ENCODE data around the gene ZNF473. TPM values are rescaled to one million over a fixed set of nuclear protein-coding genes. Genes with fewer than 3 reads are reported as not detected.
A peak's percentile ranks its signal among the peaks of the same experiment; 100 is the strongest.

Gene ZNF473
- total RNA-seq, 2 donors from 2014 or later = 13.2 to 19.7 TPM

DNA sequence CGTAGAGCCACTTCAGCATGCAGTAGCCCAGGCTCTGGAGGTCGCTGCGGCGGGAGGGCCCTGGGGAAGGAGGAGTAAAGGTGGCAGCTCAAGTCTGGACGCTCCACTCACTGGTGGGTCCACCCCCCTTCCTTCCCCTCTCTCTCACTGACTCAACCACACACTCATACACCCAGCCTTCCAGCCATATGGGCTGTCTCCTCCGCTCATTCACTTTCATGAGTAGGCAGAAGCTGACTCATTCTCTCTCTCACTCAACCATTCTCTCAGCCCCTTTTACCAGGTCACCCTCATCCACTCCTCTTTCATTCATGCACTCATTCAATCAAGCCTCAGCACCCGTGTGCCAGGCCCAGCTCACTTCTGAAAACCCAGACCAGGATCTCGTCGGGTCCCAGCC lies 37.4 kb upstream of the ZNF473 start:
- H3K4me1 Mint-ChIP-seq (ENCODE audit: low read depth) = peaks cover 32% of the 10 kb centered on the region
- H3K36me3 Mint-ChIP-seq (ENCODE audit: insufficient read depth in 2 of 2) = peaks cover 5 to 11% of the 10 kb centered on the region in 2 donors
- H3K27ac Mint-ChIP-seq = no peak overlapping the region
- DNase-seq = peak; percentile 28 to 47
- no peak overlapping the region for H3K4me3 Mint-ChIP-seq
- peak; percentile 74 to 83 for ATAC-seq (replicated peaks in 1 of 2)
- no peaks in the 10 kb centered on the region for H3K27me3 Mint-ChIP-seq (ENCODE audit: low read depth)
- H3K9me3 Mint-ChIP-seq = no peaks in the 10 kb centered on the region

DNA sequence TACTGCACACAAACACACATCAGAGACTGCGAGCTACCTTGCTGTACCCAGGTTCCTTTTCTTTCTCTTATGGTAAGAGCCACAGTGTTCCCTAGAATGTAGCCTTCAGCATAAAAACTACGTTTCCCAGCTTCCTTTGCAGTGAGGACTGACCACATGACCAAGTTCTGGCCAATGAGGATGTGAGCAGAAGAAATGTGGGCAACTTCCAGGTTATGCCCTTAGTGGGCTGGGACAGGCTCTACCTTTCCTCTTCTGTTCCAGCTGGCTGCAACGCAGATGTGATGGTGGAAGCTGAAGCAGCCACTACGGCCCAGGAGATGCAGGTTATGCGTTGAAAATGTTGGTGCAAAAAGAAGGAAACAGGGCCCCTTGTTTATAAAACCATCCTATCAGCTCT lies 28.1 kb upstream of the ZNF473 start:
- Mint-ChIP-seq H3K27ac (no peak overlapping the region), H3K9me3 (no peaks in the 10 kb centered on the region), H3K27me3 (ENCODE audit: low read depth) (no peaks in the 10 kb centered on the region), H3K4me3 (no peak overlapping the region), H3K4me1 (ENCODE audit: low read depth) (peaks cover 10% of the 10 kb centered on the region), H3K36me3 (ENCODE audit: insufficient read depth in 2 of 2) (peaks cover 7 to 15% of the 10 kb centered on the region in 2 donors)
- ATAC-seq (replicated peaks in 1 of 2) = peak; percentile 43 to 49
- DNase-seq = peak in 1 of 2 donors; percentile 17

DNA sequence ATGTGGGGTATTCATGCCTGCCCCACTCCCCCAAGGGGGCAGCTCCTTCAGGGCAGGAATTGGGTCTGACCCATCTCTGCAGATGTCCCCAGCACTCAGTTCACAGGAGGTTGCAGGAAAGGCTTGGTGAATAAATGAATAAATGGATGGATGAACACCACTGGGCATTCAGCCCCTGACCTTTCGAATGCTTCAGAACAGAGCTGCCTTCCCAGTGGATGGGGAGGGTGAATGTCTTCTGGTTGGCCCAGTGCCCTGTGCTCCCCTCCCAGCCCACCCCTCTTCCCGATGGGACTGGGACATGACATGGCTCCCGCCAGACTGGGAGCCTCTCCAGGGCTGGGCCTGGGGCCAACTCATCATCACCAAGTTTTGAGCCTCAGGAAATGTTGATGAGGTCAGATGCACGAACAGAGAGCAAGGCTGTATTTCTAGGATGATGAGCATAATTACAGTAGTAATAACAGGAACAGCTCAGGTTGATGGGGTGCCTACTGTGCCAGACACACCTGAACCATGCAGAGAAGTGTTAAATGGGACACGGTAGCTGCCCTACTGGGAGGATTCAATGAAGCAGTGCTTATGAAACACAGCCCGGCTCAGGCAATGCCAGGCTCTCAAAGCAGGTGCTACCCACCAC lies 26.3 kb upstream of the ZNF473 start:
- DNase-seq = no peak
- H3K4me3 Mint-ChIP-seq = no peak overlapping the region
- no peaks in the 10 kb centered on the region for H3K9me3 Mint-ChIP-seq
- H3K27me3 Mint-ChIP-seq (ENCODE audit: low read depth) = no peaks in the 10 kb centered on the region
- peaks cover 8 to 17% of the 10 kb centered on the region in 2 donors for H3K36me3 Mint-ChIP-seq (ENCODE audit: insufficient read depth in 2 of 2)
- H3K27ac Mint-ChIP-seq = no peak overlapping the region
- no peak for ATAC-seq (replicated peaks in 1 of 2)
- peaks cover 24% of the 10 kb centered on the region for H3K4me1 Mint-ChIP-seq (ENCODE audit: low read depth)

DNA sequence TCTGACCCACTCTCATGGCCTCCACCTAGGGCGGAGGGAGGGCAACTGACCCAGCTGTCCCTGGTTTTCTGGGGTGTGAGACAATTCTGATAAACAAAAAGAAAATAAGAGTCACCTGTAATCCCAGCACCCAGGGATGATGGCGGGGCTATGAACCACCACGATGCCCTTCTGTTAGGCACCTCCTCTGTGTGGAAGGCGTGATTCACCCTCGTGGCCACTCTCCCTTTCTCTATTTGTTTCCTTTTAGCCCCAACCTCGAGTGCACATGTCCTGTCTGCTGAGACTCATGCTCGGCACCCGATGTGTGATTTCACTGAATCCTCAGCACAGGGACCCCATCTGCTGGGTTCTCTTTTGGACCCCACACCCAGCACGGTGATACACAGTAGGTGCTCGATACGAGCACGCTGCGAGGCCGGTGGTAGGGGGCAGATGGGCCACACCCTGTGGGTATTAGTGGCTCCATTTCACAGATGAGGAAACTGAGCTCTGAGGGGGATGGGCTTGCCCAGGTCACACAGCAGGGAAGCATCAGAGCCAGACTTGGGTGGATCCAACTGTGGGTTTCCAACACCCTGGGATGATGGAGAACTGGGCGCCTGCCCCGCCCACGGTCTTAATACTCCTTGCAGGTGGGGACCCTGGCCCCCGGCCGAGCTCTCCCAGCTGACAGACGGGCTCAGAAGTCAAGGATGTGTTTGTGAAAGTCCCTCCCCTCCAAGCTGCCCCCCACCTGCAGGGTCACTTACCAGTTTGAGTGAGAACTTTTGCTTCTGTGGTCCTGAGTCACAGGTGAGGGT lies 25.6 kb upstream of the ZNF473 start:
- Mint-ChIP-seq H3K27ac (no peak overlapping the region), H3K4me1 (ENCODE audit: low read depth) (peaks cover 31% of the 10 kb centered on the region), H3K36me3 (ENCODE audit: insufficient read depth in 2 of 2) (peaks cover 10 to 15% of the 10 kb centered on the region in 2 donors), H3K4me3 (no peak overlapping the region), H3K27me3 (ENCODE audit: low read depth) (no peaks in the 10 kb centered on the region), H3K9me3 (no peaks in the 10 kb centered on the region)
- ATAC-seq (replicated peaks in 1 of 2) (peak; percentile 33 to 64), DNase-seq (peak in 1 of 2 donors; percentile 29)

DNA sequence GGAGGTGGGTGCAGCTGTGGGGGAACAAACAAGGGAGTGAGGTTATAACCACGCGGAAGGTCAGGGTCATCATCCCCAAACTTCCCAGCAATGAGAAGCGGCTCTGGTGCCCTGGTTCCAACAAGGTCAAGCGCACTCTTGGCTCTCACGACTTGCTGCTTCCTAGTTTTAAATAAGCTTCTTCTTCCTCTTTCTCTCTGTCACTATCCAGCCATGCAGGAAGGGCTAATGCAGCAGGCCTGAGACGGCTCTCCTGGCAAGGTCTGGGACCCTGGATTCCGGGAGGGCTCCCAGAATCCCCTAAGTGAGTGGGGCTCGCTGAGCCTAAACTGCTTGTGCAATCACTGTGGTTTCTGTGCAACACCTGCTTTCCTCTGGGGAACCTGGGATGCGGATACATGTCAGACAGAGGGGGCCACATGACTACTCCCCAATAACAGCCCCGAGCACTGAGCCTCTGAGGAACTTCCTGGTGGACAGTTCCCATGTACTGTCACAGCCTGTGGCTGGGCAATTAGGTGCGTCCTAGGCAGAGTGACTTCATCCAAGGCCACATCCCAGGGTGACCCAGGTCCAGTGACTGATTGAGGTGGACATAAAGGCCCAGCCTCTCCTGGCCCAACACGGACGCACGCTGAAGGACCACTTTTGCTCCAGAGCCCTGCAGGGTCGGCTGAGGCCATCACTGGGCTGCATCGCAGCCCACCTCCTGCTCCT lies 24.8 kb upstream of the ZNF473 start:
- Mint-ChIP-seq H3K27me3 (ENCODE audit: low read depth) (no peaks in the 10 kb centered on the region), H3K36me3 (ENCODE audit: insufficient read depth in 2 of 2) (peaks cover 12 to 16% of the 10 kb centered on the region in 2 donors), H3K4me3 (no peak overlapping the region), H3K27ac (no peak overlapping the region), H3K9me3 (no peaks in the 10 kb centered on the region), H3K4me1 (ENCODE audit: low read depth) (peaks cover 35% of the 10 kb centered on the region)
- DNase-seq (no peak), ATAC-seq (replicated peaks in 1 of 2) (no peak)

DNA sequence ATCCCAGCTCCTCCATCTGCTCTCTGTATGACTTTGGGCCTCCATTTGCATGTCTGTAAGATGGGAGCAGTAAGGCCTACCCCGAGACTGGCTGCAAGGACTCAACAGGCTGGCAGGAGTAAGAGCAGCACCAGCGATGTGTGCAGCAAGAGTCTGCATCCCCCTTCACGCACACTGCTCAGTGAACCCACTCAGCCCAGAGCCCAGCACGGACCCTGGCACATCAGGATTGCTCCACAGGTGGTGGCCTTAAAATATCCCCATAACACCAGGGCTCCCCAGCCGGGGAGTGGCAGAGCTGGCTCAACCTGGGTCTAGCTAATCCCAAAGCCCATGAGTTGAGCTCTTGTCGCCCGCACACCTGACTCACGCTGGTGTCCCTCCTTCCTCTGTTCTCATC lies 24.0 kb upstream of the ZNF473 start:
- no peak for DNase-seq
- Mint-ChIP-seq H3K27ac (no peak overlapping the region), H3K27me3 (ENCODE audit: low read depth) (no peaks in the 10 kb centered on the region), H3K36me3 (ENCODE audit: insufficient read depth in 2 of 2) (peaks cover 12 to 16% of the 10 kb centered on the region in 2 donors), H3K9me3 (no peaks in the 10 kb centered on the region), H3K4me3 (no peak overlapping the region), H3K4me1 (ENCODE audit: low read depth) (peaks cover 35% of the 10 kb centered on the region)
- no peak for ATAC-seq (replicated peaks in 1 of 2)

DNA sequence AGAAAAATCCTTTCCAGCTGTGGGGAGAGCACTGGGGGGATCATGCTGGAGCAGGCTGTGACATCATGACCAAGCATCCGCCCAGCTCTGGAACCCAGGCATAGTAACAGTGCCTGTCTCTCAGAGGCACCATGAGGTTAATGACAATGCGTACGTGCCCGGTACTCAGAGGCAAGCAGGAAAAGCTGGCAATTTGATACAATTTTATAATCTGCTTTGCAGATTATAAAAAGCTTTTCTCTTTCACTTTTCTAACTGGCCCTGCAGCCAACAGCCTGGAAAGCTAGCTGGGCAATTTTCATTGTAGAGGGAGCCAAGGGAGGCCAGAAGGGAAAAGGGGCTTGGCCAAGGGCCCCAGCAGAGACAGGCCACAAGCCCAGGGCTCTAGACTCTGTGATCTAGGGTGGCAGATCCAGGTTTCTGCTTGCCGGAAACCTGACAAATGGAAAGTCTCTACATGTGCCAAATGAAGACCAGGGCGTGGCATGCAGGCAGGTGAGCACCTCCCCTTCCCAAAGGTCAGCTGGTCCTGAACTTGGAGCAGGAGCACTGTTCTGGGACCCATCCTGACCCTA lies 23.3 kb upstream of the ZNF473 start:
- peaks cover 35% of the 10 kb centered on the region for H3K4me1 Mint-ChIP-seq (ENCODE audit: low read depth)
- no peaks in the 10 kb centered on the region for H3K9me3 Mint-ChIP-seq
- no peak for DNase-seq
- no peak overlapping the region for H3K27ac Mint-ChIP-seq
- no peak for ATAC-seq (replicated peaks in 1 of 2)
- H3K36me3 Mint-ChIP-seq (ENCODE audit: insufficient read depth in 2 of 2) = peaks cover 14 to 22% of the 10 kb centered on the region in 2 donors
- H3K27me3 Mint-ChIP-seq (ENCODE audit: low read depth) = no peaks in the 10 kb centered on the region
- no peak overlapping the region for H3K4me3 Mint-ChIP-seq

DNA sequence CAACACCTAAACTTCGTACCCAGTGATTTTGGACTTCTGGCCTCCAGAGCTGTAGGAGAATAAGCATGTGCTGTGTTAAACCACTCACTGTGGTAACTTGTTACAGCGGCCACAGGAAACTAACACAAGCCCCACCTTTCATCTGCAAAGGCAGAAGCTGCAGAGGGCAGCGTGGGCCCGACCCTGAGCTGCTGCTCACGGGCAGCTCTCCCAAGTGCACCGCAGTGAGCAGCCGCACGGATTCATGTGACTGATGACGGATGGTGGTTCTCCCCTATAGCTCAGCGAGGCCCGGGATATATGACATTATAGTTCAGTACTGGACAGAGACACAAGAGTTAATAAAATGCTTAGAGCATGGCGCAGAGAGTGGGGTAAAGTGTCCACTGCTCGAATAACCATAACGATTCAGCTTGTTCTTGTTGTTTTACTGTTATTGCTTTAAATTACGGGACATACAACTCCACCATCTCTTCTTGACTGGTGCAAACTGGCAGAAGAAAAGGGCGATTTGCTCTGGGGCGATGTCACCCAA lies 22.5 kb upstream of the ZNF473 start:
- no peak overlapping the region for H3K27ac Mint-ChIP-seq
- no peak for DNase-seq
- H3K4me1 Mint-ChIP-seq (ENCODE audit: low read depth) = peaks cover 35% of the 10 kb centered on the region
- ATAC-seq (replicated peaks in 1 of 2) = no peak
- no peaks in the 10 kb centered on the region for H3K9me3 Mint-ChIP-seq
- H3K4me3 Mint-ChIP-seq = no peak overlapping the region
- no peaks in the 10 kb centered on the region for H3K27me3 Mint-ChIP-seq (ENCODE audit: low read depth)
- H3K36me3 Mint-ChIP-seq (ENCODE audit: insufficient read depth in 2 of 2) = peaks cover 11 to 20% of the 10 kb centered on the region in 2 donors

DNA sequence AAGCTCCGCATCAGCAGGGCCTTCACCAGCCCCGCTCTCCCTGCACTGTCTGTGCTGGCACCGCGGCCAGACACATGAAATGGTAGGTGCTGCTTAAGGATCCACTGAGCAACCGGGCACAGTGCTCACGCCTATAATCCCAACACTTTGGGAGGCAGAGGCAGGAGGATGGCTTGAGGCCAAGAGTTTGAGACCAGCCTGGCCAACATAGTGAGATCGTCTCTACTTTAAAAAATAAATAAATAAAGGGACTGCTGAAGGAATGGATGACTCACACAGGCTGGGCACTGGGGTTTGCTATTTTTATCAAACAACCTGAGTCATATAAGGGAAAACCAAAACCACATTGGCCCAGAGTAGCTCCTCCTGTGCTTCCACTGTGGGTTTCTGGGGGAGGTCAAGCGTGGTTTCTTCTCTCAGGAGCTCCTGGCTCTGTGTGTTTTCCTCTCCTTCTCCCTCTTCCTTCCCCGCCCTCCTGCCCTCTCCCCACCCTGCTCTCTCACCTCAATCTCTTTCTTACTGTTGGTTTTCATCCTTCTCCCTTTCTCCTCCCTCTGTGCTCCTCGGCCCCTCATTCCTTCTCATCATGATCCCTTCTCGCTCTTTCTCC lies 21.9 kb upstream of the ZNF473 start:
- peaks cover 11 to 20% of the 10 kb centered on the region in 2 donors for H3K36me3 Mint-ChIP-seq (ENCODE audit: insufficient read depth in 2 of 2)
- ATAC-seq (replicated peaks in 1 of 2) = peak; percentile 80 to 89
- peak overlapping the region; percentile 42 to 64 for H3K4me3 Mint-ChIP-seq
- H3K9me3 Mint-ChIP-seq = no peaks in the 10 kb centered on the region
- DNase-seq = peak; percentile 41 to 53
- H3K4me1 Mint-ChIP-seq (ENCODE audit: low read depth) = peaks cover 35% of the 10 kb centered on the region
- H3K27ac Mint-ChIP-seq = peak overlapping the region; percentile 4
- H3K27me3 Mint-ChIP-seq (ENCODE audit: low read depth) = no peaks in the 10 kb centered on the region

DNA sequence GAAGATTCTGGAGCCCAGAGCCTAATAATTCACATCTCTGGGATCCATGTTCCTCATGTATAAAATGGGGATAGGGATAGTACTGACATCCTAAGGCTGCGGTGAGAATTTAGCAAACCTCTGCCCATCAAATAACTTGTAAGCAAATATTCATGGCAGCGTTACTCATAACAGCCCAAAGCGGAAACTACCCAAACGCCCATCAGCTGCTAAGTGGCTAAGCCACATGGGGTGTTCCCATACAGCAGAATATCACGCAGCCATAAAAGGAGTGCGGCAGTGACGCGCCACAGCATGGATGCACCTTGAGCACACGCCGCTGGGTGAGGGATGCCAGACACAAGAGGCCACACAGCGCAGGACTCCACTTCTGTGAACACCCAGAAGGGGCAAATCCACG lies 20.4 kb upstream of the ZNF473 start:
- Mint-ChIP-seq H3K9me3 (no peaks in the 10 kb centered on the region), H3K36me3 (ENCODE audit: insufficient read depth in 2 of 2) (peaks cover 11 to 20% of the 10 kb centered on the region in 2 donors), H3K27me3 (ENCODE audit: low read depth) (no peaks in the 10 kb centered on the region), H3K4me3 (no peak overlapping the region), H3K4me1 (ENCODE audit: low read depth) (peaks cover 32% of the 10 kb centered on the region), H3K27ac (no peak overlapping the region)
- DNase-seq (peak in 1 of 2 donors; percentile 5), ATAC-seq (replicated peaks in 1 of 2) (peak; percentile 19 to 50)

DNA sequence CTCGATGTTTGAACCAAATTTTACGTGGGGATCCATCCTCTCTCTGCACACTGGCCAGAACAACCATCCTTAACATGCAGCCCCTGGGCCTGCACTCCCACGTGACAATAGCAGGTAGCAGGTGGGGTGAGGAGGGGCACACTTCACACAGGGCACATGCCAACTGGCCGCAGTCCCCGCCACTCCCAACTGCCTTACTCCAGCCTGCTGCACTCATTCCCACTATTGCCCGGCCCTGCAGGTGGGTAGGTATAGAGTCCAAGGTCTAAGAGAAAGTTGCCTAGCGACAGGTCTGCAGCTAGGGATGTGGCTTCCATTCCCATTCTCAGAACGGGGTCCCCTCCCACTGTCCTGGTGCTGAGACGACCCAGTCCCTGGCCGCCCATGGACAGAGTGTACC lies 18.6 kb upstream of the ZNF473 start:
- H3K4me3 Mint-ChIP-seq = no peak overlapping the region
- H3K36me3 Mint-ChIP-seq (ENCODE audit: insufficient read depth in 2 of 2) = peaks cover 9 to 20% of the 10 kb centered on the region in 2 donors
- peaks cover 25% of the 10 kb centered on the region for H3K4me1 Mint-ChIP-seq (ENCODE audit: low read depth)
- no peak for DNase-seq
- H3K27me3 Mint-ChIP-seq (ENCODE audit: low read depth) = no peaks in the 10 kb centered on the region
- no peaks in the 10 kb centered on the region for H3K9me3 Mint-ChIP-seq
- H3K27ac Mint-ChIP-seq = no peak overlapping the region
- no peak for ATAC-seq (replicated peaks in 1 of 2)

DNA sequence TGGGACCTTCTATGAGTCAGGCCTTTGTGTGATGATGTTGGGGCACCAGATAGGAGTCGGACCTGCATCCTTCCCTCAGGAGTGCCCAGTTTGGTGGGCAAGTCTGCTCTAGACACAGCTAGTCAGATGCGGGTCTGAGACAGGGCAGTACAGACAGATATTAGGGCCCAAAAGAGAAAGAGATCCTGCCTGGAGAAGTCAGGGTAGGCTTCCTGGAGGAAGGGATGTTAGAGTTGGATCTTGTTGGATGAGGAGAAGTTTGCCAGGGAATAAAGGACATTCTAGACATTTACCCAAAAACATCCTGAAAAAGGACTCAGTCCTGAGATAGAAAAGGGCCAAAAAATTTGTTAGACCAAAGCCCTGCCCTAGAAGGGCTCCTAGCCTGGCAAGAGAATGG lies 17.9 kb upstream of the ZNF473 start:
- peaks cover 6 to 15% of the 10 kb centered on the region in 2 donors for H3K36me3 Mint-ChIP-seq (ENCODE audit: insufficient read depth in 2 of 2)

More for the DNA sequence above, 17.9 kb upstream of the ZNF473 start:
- no peaks in the 10 kb centered on the region for H3K27me3 Mint-ChIP-seq (ENCODE audit: low read depth)
- DNase-seq (no peak), ATAC-seq (replicated peaks in 1 of 2) (no peak)
- no peak overlapping the region for H3K27ac Mint-ChIP-seq
- no peaks in the 10 kb centered on the region for H3K9me3 Mint-ChIP-seq
- H3K4me3 Mint-ChIP-seq = no peak overlapping the region
- peaks cover 25% of the 10 kb centered on the region for H3K4me1 Mint-ChIP-seq (ENCODE audit: low read depth)
